Fibroblast of pulmonary artery (primary cell): ENCODE measurements around the gene SCARB2.

Experiments
- DNase-seq: peaks from one replicate; pipeline ENCODE4 v3.0.0-alpha.2; 2010; ENCODE audit warnings: low read depth
- H3K4me3 ChIP-seq: replicated peaks from 2 replicates; pipeline ENCODE4 v1.5.1; 2011; ENCODE audit warnings: low read depth, mild to moderate bottlenecking, control low read depth, low read length, moderate library complexity
- TF ChIP-seq, protein P1 (sequence below): IDR thresholded peaks from 2 replicates; pipeline ENCODE4 v1.5.1; 2011; ENCODE audit warnings: mild to moderate bottlenecking, control low read depth, low read length, inconsistent platforms; ENCODE audit errors: missing control alignments

Gene SCARB2

DNA sequence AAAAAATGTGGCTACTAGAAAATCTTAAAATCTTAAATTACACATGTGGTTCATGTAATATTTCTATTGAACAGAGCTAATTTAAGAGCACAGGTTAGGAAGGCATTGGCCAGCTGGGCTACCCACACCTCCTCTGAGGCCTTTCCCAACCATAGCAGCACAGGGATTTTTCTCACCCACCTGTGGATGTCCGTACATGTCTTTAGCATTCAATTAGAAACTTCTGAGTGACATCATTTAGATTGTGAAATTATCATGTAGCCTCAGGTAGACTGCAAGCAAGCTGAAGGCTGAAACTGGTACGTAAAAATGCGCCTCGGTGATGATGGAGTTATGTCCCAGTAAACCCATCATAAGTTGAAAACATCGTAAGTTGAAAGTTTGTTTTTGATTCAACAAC is 31.2 kb downstream of the SCARB2 start:
- no peak overlapping the region for H3K4me3 ChIP-seq
- DNase-seq, result no peak
- TF ChIP-seq, protein P1, sequence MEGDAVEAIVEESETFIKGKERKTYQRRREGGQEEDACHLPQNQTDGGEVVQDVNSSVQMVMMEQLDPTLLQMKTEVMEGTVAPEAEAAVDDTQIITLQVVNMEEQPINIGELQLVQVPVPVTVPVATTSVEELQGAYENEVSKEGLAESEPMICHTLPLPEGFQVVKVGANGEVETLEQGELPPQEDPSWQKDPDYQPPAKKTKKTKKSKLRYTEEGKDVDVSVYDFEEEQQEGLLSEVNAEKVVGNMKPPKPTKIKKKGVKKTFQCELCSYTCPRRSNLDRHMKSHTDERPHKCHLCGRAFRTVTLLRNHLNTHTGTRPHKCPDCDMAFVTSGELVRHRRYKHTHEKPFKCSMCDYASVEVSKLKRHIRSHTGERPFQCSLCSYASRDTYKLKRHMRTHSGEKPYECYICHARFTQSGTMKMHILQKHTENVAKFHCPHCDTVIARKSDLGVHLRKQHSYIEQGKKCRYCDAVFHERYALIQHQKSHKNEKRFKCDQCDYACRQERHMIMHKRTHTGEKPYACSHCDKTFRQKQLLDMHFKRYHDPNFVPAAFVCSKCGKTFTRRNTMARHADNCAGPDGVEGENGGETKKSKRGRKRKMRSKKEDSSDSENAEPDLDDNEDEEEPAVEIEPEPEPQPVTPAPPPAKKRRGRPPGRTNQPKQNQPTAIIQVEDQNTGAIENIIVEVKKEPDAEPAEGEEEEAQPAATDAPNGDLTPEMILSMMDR, result no peak

DNA sequence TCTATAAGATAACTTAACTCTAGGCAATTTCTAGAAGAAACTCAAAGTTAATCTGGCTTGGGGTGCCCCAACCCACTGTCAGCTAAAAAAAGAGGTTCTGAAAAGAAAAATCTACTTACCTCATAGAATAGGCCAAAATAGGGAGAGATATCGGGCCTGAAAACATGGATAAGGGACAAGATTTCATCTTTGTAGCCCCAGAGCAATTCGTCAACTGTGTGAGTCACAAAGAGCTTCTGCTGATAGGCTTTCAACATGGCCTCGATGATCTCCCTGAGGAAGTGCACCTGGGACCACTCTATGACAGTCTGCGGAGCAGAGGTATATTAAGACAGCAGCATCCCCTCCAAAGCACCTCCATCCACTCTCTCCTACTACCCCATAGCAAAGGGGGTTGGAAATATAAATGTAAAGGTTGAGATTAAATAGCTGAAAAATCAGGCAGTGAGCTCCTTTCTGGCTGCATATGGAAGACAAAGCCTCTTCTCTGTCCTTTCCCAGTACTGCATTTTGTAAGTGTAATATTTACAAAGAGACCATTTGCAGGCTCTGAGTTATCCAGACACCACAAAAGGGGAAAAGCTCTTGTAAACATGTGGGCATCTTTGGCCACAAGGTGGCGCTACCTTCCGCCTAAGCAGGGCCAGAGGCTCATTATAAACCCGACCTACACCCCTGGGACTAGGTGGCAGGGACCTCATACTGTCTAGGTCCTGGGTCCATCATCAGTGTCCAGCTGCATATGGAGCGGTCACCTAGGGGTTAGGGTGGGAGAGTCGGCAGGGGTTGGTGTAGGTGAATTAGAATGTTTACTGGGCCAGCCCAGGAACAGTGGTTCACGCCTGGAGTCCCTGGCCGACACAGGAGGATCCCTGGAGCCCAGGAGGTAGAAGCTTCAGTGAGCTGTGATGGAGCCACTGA is 34.0 kb downstream of the SCARB2 start:
- peak; percentile 90 for DNase-seq
- H3K4me3 ChIP-seq, result no peak overlapping the region
- TF ChIP-seq, protein P1, result peak; percentile 94

DNA sequence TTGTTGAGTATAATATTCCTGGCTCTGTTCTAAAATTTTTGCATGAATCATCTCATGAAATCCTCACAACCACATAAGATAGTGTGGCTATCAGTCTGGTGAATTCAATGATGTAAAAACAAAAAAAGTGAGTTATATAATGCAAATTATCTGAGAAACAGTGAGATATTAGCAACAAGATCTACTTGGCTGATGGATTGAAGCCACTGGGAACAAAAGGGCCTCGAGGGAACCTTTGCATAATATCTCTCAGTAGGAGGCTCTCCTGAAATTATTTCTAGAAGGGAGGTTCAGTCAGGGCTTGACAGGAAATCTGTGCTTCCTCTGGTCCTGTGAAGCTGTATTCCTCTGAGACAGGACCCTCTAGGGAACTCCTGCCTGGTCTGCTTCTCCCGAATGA is 35.3 kb downstream of the SCARB2 start:
- TF ChIP-seq, protein P1, result no peak
- peak; percentile 52 for DNase-seq
- H3K4me3 ChIP-seq, result no peak overlapping the region

DNA sequence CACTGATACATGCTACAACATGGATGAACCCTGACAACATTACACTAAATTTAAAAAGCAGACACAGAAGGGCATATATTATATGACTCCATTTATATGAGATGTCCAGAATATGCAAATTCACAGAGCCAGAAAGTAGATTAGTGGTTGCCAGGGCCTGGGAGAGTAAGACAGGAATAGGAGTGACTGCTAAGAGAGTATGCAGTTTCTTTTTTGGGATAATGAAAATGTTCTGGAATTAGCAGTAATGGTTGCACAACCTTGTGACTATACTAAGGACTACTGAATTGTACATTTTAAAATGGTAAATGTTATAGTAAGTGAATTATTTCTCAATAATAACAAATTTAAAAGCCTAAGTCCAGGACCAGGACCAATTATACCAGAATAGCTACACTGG is 35.9 kb downstream of the SCARB2 start:
- H3K4me3 ChIP-seq, result no peak overlapping the region
- TF ChIP-seq, protein P1, result no peak
- DNase-seq, result peak; percentile 25

DNA sequence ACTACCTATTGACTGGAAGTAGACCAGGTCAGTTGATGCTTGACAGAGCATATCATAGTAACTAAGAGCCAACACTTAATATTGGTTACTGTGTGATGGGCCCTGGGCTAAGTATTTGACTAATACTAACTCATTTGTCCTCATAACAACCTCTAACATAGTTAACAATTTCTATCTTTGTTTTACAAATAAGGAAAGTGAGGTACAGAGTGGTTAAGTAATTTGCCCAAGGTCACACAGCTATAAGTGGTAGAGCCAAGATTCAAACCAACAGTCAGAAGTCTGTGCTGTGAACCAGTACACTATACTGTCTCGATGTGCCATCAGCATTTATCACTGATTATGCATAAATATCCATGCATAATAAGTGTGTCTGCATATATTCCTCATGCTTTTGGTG is 38.3 kb downstream of the SCARB2 start:
- TF ChIP-seq, protein P1, result no peak
- DNase-seq, result no peak
- no peak overlapping the region for H3K4me3 ChIP-seq

DNA sequence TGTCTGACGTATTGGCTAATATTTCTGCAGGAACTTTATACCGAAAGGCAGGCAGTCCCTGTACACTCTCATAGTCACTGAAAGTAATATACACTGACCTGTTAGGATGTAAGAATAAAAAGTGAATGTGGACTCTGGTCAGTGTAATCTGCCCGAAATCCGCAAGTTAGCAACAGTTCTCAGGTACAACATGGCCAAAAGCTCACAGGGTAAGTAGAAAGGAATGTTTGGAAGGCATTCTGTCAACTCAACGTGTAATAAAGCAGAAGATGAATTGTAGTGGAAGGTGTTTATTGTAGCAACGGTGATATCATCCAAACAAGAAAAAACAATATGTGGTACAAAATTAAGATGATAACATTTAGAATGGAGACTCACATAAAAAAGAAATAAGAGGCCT is 39.4 kb downstream of the SCARB2 start:
- no peak overlapping the region for H3K4me3 ChIP-seq
- TF ChIP-seq, protein P1, result no peak
- no peak for DNase-seq

DNA sequence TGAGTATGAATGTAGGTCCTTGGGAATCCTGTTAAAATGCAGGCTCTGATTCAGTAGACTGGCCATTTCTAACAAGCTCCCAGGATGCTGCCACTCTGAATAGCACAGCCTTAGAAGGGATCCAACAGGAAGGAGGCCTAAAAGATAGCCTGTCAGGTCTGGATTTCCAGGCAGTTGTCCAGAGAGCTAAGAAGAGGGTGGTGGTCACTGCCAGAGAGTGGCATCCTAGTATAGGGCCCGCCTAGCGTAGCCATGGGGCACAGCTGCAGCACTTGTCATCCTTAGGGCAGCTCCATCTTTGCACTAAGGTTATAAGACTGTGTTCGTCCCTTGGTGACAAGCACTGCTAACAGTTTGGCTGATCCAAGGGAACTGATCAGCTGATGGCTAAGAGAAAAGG is 44.9 kb downstream of the SCARB2 start:
- DNase-seq, result no peak
- H3K4me3 ChIP-seq, result no peak overlapping the region
- TF ChIP-seq, protein P1, result no peak
